Astrocyte (in vitro differentiated cells and primary cell): ENCODE measurements around the gene ACKR2.

Source experiments
- CTCF ChIP-seq: IDR thresholded peaks from 2 replicates; pipeline ENCODE4 v1.5.1; 2011; ENCODE audit warnings: low read depth, mild to moderate bottlenecking, inconsistent platforms, low read length, moderate library complexity; ENCODE audit not compliant: insufficient read depth
- EZH2 ChIP-seq: IDR thresholded peaks from 2 replicates; pipeline ENCODE4 v1.6.1; 2012; ENCODE audit warnings: mild to moderate bottlenecking, low read length, inconsistent platforms; ENCODE audit not compliant: insufficient read depth

- TF ChIP-seq CTCF (no peak), EZH2 (no peak)
Observed at GRCh38 chr3:42876401-42876800, 67.2 kb downstream of the ACKR2 start.
